Duodenal mucosa (tissue), 2 donors: ENCODE measurements around the gene ST13.

Experiments
- H3K27ac ChIP-seq: one replicate; pipeline ENCODE4 v1.7.0; 2013; ENCODE audit warnings: low read depth, low read length
- H3K27me3 ChIP-seq, 2 donors: one replicate each; pipeline ENCODE4 v1.7.0; 2013; ENCODE audit warnings: low read length in 2 of 2, control low read depth in 1 of 2; ENCODE audit not compliant: insufficient read depth in 2 of 2, control insufficient read depth in 1 of 2
- H3K36me3 ChIP-seq, 2 donors: one replicate each; pipeline ENCODE4 v1.7.0; 2013; ENCODE audit warnings: low read length in 2 of 2, control low read depth in 1 of 2; ENCODE audit not compliant: insufficient read depth in 2 of 2, control insufficient read depth in 1 of 2
- H3K4me1 ChIP-seq, 2 donors: one replicate each; pipeline ENCODE4 v1.7.0; 2013; ENCODE audit warnings: low read length in 2 of 2, control low read depth in 1 of 2; ENCODE audit not compliant: insufficient read depth in 2 of 2, control insufficient read depth in 1 of 2
- H3K4me3 ChIP-seq, 2 donors: one replicate each; pipeline ENCODE4 v1.7.0; 2013; ENCODE audit warnings: low read length in 2 of 2, low read depth in 1 of 2
- H3K9ac ChIP-seq, 2 donors: one replicate each; pipeline ENCODE4 v1.7.0; 2013; ENCODE audit warnings: low read length in 2 of 2, low read depth in 1 of 2
- H3K9me3 ChIP-seq, 2 donors: one replicate each; pipeline ENCODE4 v1.7.0; 2013; ENCODE audit warnings: low read length in 2 of 2, control low read depth in 1 of 2; ENCODE audit not compliant: control insufficient read depth in 1 of 2

ST13 gene

GRCh38 chr22:40818192-40818746, 38.2 kb downstream of the ST13 start:
- Histone ChIP-seq H3K36me3 (peaks cover 0 to 3% of the 10 kb centered on the region in 2 donors), H3K27ac (no peak overlapping the region), H3K4me3 (peak overlapping the region; percentile 98 to 99), H3K9me3 (no peaks in the 10 kb centered on the region), H3K27me3 (no peaks in the 10 kb centered on the region), H3K4me1 (peaks cover 19 to 29% of the 10 kb centered on the region in 2 donors), H3K9ac (peak overlapping the region; percentile 87 to 89)

GRCh38 chr22:40817737-40818136, 38.7 kb downstream of the ST13 start:
- H3K4me3 ChIP-seq: peak overlapping the region in 1 of 2 donors; percentile 98
- H3K27ac ChIP-seq: no peak overlapping the region
- peaks cover 0 to 3% of the 10 kb centered on the region in 2 donors for H3K36me3 ChIP-seq
- no peaks in the 10 kb centered on the region for H3K27me3 ChIP-seq
- H3K4me1 ChIP-seq: peaks cover 19 to 24% of the 10 kb centered on the region in 2 donors
- no peak overlapping the region for H3K9ac ChIP-seq
- no peaks in the 10 kb centered on the region for H3K9me3 ChIP-seq

- H3K27me3 ChIP-seq: no peaks in the 10 kb centered on the region
- H3K36me3 ChIP-seq: peaks cover 0 to 7% of the 10 kb centered on the region in 2 donors
- no peak overlapping the region for H3K9ac ChIP-seq
- H3K27ac ChIP-seq: no peak overlapping the region
- H3K4me1 ChIP-seq: peaks cover 12 to 16% of the 10 kb centered on the region in 2 donors
- H3K4me3 ChIP-seq: no peak overlapping the region
- no peaks in the 10 kb centered on the region for H3K9me3 ChIP-seq
Measured at GRCh38 chr22:40813912-40814315, 42.5 kb downstream of the ST13 start.

- H3K27ac ChIP-seq: no peak overlapping the region
- no peaks in the 10 kb centered on the region for H3K4me1 ChIP-seq
- no peaks in the 10 kb centered on the region for H3K27me3 ChIP-seq
- H3K9ac ChIP-seq: no peak overlapping the region
- peaks cover 0 to 4% of the 10 kb centered on the region in 2 donors for H3K36me3 ChIP-seq
- no peak overlapping the region for H3K4me3 ChIP-seq
- H3K9me3 ChIP-seq: no peaks in the 10 kb centered on the region
Measured at GRCh38 chr22:40808018-40808841, 48.2 kb downstream of the ST13 start.

GRCh38 chr22:40806711-40807110, 49.7 kb downstream of the ST13 start:
- Histone ChIP-seq H3K27me3 (no peaks in the 10 kb centered on the region), H3K36me3 (no peaks in the 10 kb centered on the region), H3K9me3 (no peaks in the 10 kb centered on the region), H3K27ac (no peak overlapping the region), H3K4me1 (no peaks in the 10 kb centered on the region), H3K9ac (no peak overlapping the region), H3K4me3 (no peak overlapping the region)

- H3K27ac ChIP-seq: no peak overlapping the region
- no peaks in the 10 kb centered on the region for H3K27me3 ChIP-seq
- no peaks in the 10 kb centered on the region for H3K4me1 ChIP-seq
- no peak overlapping the region for H3K4me3 ChIP-seq
- no peak overlapping the region for H3K9ac ChIP-seq
- H3K9me3 ChIP-seq: no peaks in the 10 kb centered on the region
- no peaks in the 10 kb centered on the region for H3K36me3 ChIP-seq
Measured at GRCh38 chr22:40805699-40806203, 50.7 kb downstream of the ST13 start.

GRCh38 chr22:40805239-40805638, 51.2 kb downstream of the ST13 start:
- Histone ChIP-seq H3K9me3 (no peaks in the 10 kb centered on the region), H3K4me3 (no peak overlapping the region), H3K4me1 (no peaks in the 10 kb centered on the region), H3K27ac (no peak overlapping the region), H3K27me3 (no peaks in the 10 kb centered on the region), H3K9ac (no peak overlapping the region), H3K36me3 (no peaks in the 10 kb centered on the region)

- Histone ChIP-seq H3K9me3 (no peaks in the 10 kb centered on the region), H3K27ac (no peak overlapping the region), H3K4me1 (no peaks in the 10 kb centered on the region), H3K9ac (no peak overlapping the region), H3K27me3 (no peaks in the 10 kb centered on the region), H3K4me3 (no peak overlapping the region), H3K36me3 (no peaks in the 10 kb centered on the region)
Measured at GRCh38 chr22:40803321-40803720, 53.1 kb downstream of the ST13 start.

- Histone ChIP-seq H3K27me3 (no peaks in the 10 kb centered on the region), H3K4me3 (no peak overlapping the region), H3K27ac (no peak overlapping the region), H3K9me3 (no peaks in the 10 kb centered on the region), H3K4me1 (no peaks in the 10 kb centered on the region), H3K36me3 (no peaks in the 10 kb centered on the region), H3K9ac (no peak overlapping the region)
Measured at GRCh38 chr22:40799008-40799407, 57.4 kb downstream of the ST13 start.

GRCh38 chr22:40797427-40797826, 59.0 kb downstream of the ST13 start:
- Histone ChIP-seq H3K9me3 (no peaks in the 10 kb centered on the region), H3K27ac (no peak overlapping the region), H3K4me3 (no peak overlapping the region), H3K27me3 (no peaks in the 10 kb centered on the region), H3K9ac (no peak overlapping the region), H3K36me3 (peaks cover 0 to 2% of the 10 kb centered on the region in 2 donors), H3K4me1 (peaks cover 0 to 8% of the 10 kb centered on the region in 2 donors)
